SK-N-SH treated with all-trans-retinoic acid at 6 μM for 48 hours (cell line): Measurements from ENCODE around the gene IKZF2.

ENCODE experiments used
- ATAC-seq: fragments of 200-7000 bp; cut with Tn5 transposase; 3 replicates; pipeline ENCODE4 v1.9.1; 2020; ENCODE audit warnings: mild to moderate bottlenecking, moderate library complexity
- ARNTL ChIP-seq: fragments of 450-650 bp; formaldehyde crosslinking; IDR thresholded peaks from 2 replicates; pipeline ENCODE4 v1.5.0; 2020; ENCODE audit warnings: low read depth, mild to moderate bottlenecking, moderate library complexity, borderline replicate concordance
- BACH2 ChIP-seq: fragments of 250-450 bp; sonication (Bioruptor Pico); IDR thresholded peaks from 2 replicates; pipeline ENCODE4 v1.9.0; 2021; ENCODE audit warnings: mild to moderate bottlenecking, borderline replicate concordance
- CREB5 ChIP-seq: fragments of 250-450 bp; sonication (Bioruptor Pico); IDR thresholded peaks from 2 replicates; pipeline ENCODE4 v1.5.1; 2020; ENCODE audit warnings: low read depth, mild to moderate bottlenecking, moderate library complexity
- CSDC2 ChIP-seq: fragments of 250-450 bp; sonication (Bioruptor Pico); IDR thresholded peaks from 2 replicates; pipeline ENCODE4 v1.5.0; 2020; ENCODE audit warnings: mild to moderate bottlenecking, moderate library complexity
- CSRNP3 ChIP-seq: fragments of 250-450 bp; sonication (Bioruptor Pico); IDR thresholded peaks from 2 replicates; pipeline ENCODE4 v1.5.1; 2021; ENCODE audit warnings: mild to moderate bottlenecking, moderate library complexity
- ESRRG ChIP-seq: fragments of 250-450 bp; sonication (Bioruptor Pico); IDR thresholded peaks from 2 replicates; pipeline ENCODE4 v1.6.1; 2021; ENCODE audit warnings: mild to moderate bottlenecking
- GLIS3 ChIP-seq: fragments of 250-450 bp; sonication (Bioruptor Pico); IDR thresholded peaks from 2 replicates; pipeline ENCODE4 v1.5.0; 2020; ENCODE audit warnings: mild to moderate bottlenecking, moderate library complexity
- ISL1 ChIP-seq: fragments of 250-450 bp; sonication (Bioruptor Pico); IDR thresholded peaks from 2 replicates; pipeline ENCODE4 v2.1.2; 2022; ENCODE audit warnings: mild to moderate bottlenecking, moderate library complexity
- OSR1 ChIP-seq: fragments of 250-450 bp; sonication (Bioruptor Pico); IDR thresholded peaks from 2 replicates; pipeline ENCODE4 v1.8.0; 2022; ENCODE audit warnings: moderate library complexity, mild to moderate bottlenecking, inconsistent platforms
- PATZ1 ChIP-seq: fragments of 250-450 bp; sonication (Bioruptor Pico); IDR thresholded peaks from 2 replicates; pipeline ENCODE4 v1.8.0; 2020; ENCODE audit warnings: mild to moderate bottlenecking, moderate library complexity, borderline replicate concordance
- POU6F1 ChIP-seq: fragments of 250-450 bp; sonication (Bioruptor Pico); IDR thresholded peaks from 2 replicates; pipeline ENCODE4 v1.8.0; 2021; ENCODE audit warnings: low read depth, mild to moderate bottlenecking, moderate library complexity, borderline replicate concordance
- PPARA ChIP-seq: fragments of 250-450 bp; sonication (Bioruptor Pico); IDR thresholded peaks from 2 replicates; pipeline ENCODE4 v1.5.0; 2020; ENCODE audit warnings: mild to moderate bottlenecking, borderline replicate concordance
- RARB ChIP-seq: fragments of 250-450 bp; sonication (Bioruptor Pico); IDR thresholded peaks from 2 replicates; pipeline ENCODE4 v1.8.0; 2021; ENCODE audit warnings: mild to moderate bottlenecking, moderate library complexity
- SNAI2 ChIP-seq: fragments of 250-450 bp; sonication (Bioruptor Pico); IDR thresholded peaks from 2 replicates; pipeline ENCODE4 v1.5.0; 2020; ENCODE audit warnings: mild to moderate bottlenecking, moderate library complexity
- TCF4 ChIP-seq: fragments of 250-450 bp; sonication (Bioruptor Pico); IDR thresholded peaks from 2 replicates; pipeline ENCODE4 v1.8.0; 2021; ENCODE audit warnings: mild to moderate bottlenecking, moderate library complexity, borderline replicate concordance
- TOX ChIP-seq: fragments of 250-450 bp; sonication (Bioruptor Pico); IDR thresholded peaks from 2 replicates; pipeline ENCODE4 v1.8.0; 2021; ENCODE audit warnings: mild to moderate bottlenecking, moderate library complexity, borderline replicate concordance
- TSHZ2 ChIP-seq: fragments of 250-450 bp; sonication (Bioruptor Pico); IDR thresholded peaks from 2 replicates; pipeline ENCODE4 v1.5.0; 2020; ENCODE audit warnings: mild to moderate bottlenecking, moderate library complexity
- ZC3H10 ChIP-seq: fragments of 250-450 bp; sonication (Bioruptor Pico); IDR thresholded peaks from 2 replicates; pipeline ENCODE4 v1.5.1; 2021; ENCODE audit warnings: mild to moderate bottlenecking, moderate library complexity
- ZFP3 ChIP-seq: fragments of 250-450 bp; sonication (Bioruptor Pico); IDR thresholded peaks from 2 replicates; pipeline ENCODE4 v1.5.0; 2020; ENCODE audit warnings: mild to moderate bottlenecking, moderate library complexity
- ZFP30 ChIP-seq: fragments of 450-650 bp; formaldehyde crosslinking; IDR thresholded peaks from 2 replicates; pipeline ENCODE4 v1.5.0; 2022; ENCODE audit warnings: mild to moderate bottlenecking, moderate library complexity
- ZNF565 ChIP-seq: fragments of 450-650 bp; formaldehyde crosslinking; conservative IDR thresholded peaks from 2 replicates; pipeline ENCODE4 v1.5.0; 2020; ENCODE audit warnings: low read depth, mild to moderate bottlenecking, moderate library complexity
- ZNF70 ChIP-seq: fragments of 450-650 bp; formaldehyde crosslinking; IDR thresholded peaks from 2 replicates; pipeline ENCODE4 v1.5.0; 2020; ENCODE audit warnings: mild to moderate bottlenecking, moderate library complexity
- ZNF8 ChIP-seq: fragments of 450-650 bp; formaldehyde crosslinking; IDR thresholded peaks from 2 replicates; pipeline ENCODE4 v1.5.0; 2020; ENCODE audit warnings: mild to moderate bottlenecking, moderate library complexity

IKZF2 gene

GRCh38 chr2:212973347-212973746, 178.1 kb downstream of the IKZF2 start:
- ATAC-seq, result no peak
- TF ChIP-seq CSRNP3 (CRISPR knock-in tag) (no peak), SNAI2 (CRISPR knock-in tag) (no peak), ZNF565 (CRISPR knock-in tag) (no peak), CREB5 (CRISPR knock-in tag) (no peak), ZFP30 (CRISPR knock-in tag) (no peak), TSHZ2 (no peak), ESRRG (CRISPR knock-in tag) (no peak), TCF4 (CRISPR knock-in tag) (no peak), ZFP3 (CRISPR knock-in tag) (no peak), GLIS3 (CRISPR knock-in tag) (no peak), ZC3H10 (CRISPR knock-in tag) (no peak), ARNTL (CRISPR knock-in tag) (no peak)

GRCh38 chr2:212970132-212970531, 181.3 kb downstream of the IKZF2 start:
- no peak; the same call in 2 of the 3 replicates for ATAC-seq
- TF ChIP-seq PPARA (CRISPR knock-in tag) (no peak), ZNF565 (CRISPR knock-in tag) (no peak), ZNF70 (CRISPR knock-in tag) (no peak), ZFP3 (CRISPR knock-in tag) (no peak), ISL1 (CRISPR knock-in tag) (no peak), PATZ1 (no peak), TSHZ2 (no peak), ZC3H10 (CRISPR knock-in tag) (no peak), OSR1 (CRISPR knock-in tag) (no peak), CSDC2 (CRISPR knock-in tag) (no peak), ESRRG (CRISPR knock-in tag) (no peak), TOX (CRISPR knock-in tag) (no peak), ZNF8 (CRISPR knock-in tag) (no peak), POU6F1 (no peak), CREB5 (CRISPR knock-in tag) (no peak), GLIS3 (CRISPR knock-in tag) (no peak), ZFP30 (CRISPR knock-in tag) (no peak), RARB (CRISPR knock-in tag) (no peak), BACH2 (CRISPR knock-in tag) (no peak), CSRNP3 (CRISPR knock-in tag) (no peak)
- TF ChIP-seq, all 23 proteins: peak for 0
